Measurements from ENCODE around the gene USP30. TPM values are rescaled to one million over a fixed set of nuclear protein-coding genes. Genes with fewer than 3 reads are reported as not detected.
A peak's percentile ranks its signal among the peaks of the same experiment; 100 is the strongest.

Gene USP30
- polyA plus RNA-seq, 4 donors: 4.9 to 25.5 (median 8.8) TPM

DNA sequence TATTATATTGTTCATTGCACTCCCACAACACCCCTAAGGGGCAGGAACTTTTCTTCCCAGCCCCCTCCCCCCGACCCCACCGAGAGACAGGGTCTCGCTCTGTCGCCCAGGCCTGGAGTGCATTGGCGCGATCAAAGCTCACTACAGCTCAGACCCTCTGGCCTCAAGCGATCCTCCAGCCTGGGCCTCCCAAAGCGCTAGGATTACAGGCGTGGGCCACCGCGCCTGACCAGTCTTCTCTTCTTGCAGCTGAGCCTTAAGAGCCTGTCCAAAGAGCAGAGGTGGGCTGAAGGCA, 44.7 kb downstream of the USP30 start:
- FAIRE-seq (no peak), DNase-seq (no peak)
- Histone ChIP-seq H3K9me3 (ENCODE audit: control insufficient read depth in 2 of 2, insufficient read depth in 1 of 2, low read depth in 1 of 2, low read length in 1 of 2) (no peaks in the 10 kb centered on the region), H3K27ac (ENCODE audit: low read depth in 1 of 3, low read length in 2 of 3) (no peak overlapping the region), H3K27me3 (ENCODE audit: control insufficient read depth in 3 of 3, insufficient read depth in 3 of 3, low read length in 3 of 3) (no peaks in the 10 kb centered on the region), H3K4me3 (ENCODE audit: low read depth in 1 of 3, low read length in 3 of 3) (peak overlapping the region in 1 of 3 donors; percentile 70), H3K4me1 (ENCODE audit: control insufficient read depth in 3 of 3, insufficient read depth in 2 of 3, low read depth in 1 of 3, low read length in 2 of 3) (peaks cover 8 to 10% (median 8%) of the 10 kb centered on the region in 3 donors), H3K36me3 (ENCODE audit: control insufficient read depth in 3 of 3, insufficient read depth in 2 of 3, low read depth in 1 of 3, low read length in 3 of 3) (peaks cover 0 to 16% (median 0%) of the 10 kb centered on the region in 3 donors)
- 33 to 42% (median 36%) methylated on average over 11 of the region's 11 CpGs for WGBS, 3 donors

DNA sequence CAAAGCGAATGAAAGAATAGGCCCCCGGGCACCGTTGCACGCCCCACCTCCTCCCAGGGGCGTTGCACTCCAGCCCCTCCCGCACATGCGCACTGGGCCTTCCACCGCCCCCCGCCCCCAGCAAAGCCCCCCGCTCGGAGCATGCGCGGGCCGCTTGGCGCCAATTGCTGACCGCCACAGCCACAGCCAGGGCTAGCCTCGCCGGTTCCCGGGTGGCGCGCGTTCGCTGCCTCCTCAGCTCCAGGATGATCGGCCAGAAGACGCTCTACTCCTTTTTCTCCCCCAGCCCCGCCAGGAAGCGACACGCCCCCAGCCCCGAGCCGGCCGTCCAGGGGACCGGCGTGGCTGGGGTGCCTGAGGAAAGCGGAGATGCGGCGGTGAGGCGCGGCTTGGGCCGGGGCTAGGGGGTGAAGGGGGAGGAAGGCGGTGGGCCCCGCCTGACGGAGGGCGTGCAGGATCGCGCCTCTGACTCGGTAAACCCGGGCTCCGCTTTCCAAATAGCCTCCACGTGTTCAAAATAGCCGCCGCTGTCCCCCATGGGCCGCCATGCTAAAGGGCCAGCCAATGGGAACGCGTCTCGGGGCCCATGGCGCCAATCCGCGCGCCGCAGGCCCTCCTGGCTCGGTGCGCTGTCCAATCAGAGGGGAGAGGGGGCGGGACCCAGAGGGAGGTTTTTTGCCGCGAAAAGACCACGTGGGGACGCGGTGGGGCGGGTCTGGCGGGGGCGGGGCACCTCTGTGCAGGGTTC, 45.2 kb downstream of the USP30 start, which contains the start of gene UNG:
UNG (plus strand) TSS at position 163 of the 748 bp plus-strand sequence; CDS start at position 246, 83 bp downstream.
- WGBS, 3 donors: 1 to 2% (median 1%) methylated on average over 57 to 71 of the region's 71 CpGs

DNA sequence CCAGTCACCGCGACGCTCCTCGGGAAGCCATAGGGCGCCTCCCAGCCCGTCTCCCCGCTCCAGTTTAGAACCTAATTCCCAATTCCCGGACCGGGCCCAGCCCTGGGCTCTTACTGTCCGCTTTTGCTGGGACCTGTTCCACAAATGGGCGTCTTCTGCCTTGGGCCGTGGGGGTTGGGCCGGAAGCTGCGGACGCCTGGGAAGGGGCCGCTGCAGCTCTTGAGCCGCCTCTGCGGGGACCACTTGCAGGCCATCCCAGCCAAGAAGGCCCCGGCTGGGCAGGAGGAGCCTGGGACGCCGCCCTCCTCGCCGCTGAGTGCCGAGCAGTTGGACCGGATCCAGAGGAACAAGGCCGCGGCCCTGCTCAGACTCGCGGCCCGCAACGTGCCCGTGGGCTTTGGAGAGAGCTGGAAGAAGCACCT, 45.8 kb downstream of the USP30 start:
- Histone ChIP-seq H3K36me3 (ENCODE audit: control insufficient read depth in 3 of 3, insufficient read depth in 2 of 3, low read depth in 1 of 3, low read length in 3 of 3) (peaks cover 0 to 24% (median 0%) of the 10 kb centered on the region in 3 donors), H3K4me1 (ENCODE audit: control insufficient read depth in 3 of 3, insufficient read depth in 2 of 3, low read depth in 1 of 3, low read length in 2 of 3) (peaks cover under 1 to 5% (median 3%) of the 10 kb centered on the region in 3 donors), H3K27ac (ENCODE audit: low read depth in 1 of 3, low read length in 2 of 3) (peak overlapping the region; percentile 75 to 90 (median 83)), H3K4me3 (ENCODE audit: low read depth in 1 of 3, low read length in 3 of 3) (peak overlapping the region; percentile 70 to 78 (median 77)), H3K27me3 (ENCODE audit: control insufficient read depth in 3 of 3, insufficient read depth in 3 of 3, low read length in 3 of 3) (no peaks in the 10 kb centered on the region), H3K9me3 (ENCODE audit: control insufficient read depth in 2 of 2, insufficient read depth in 1 of 2, low read depth in 1 of 2, low read length in 1 of 2) (no peaks in the 10 kb centered on the region)
- no peak for FAIRE-seq
- WGBS, 3 donors: 0% methylated on average over 28 to 32 of the region's 32 CpGs
- peak in 1 of 2 donors; percentile 62 for DNase-seq

More for the DNA sequence above, 45.2 kb downstream of the USP30 start, which contains the start of gene UNG:
- peak within 1 kb of the TSS; percentile 70 to 78 (median 77) for H3K4me3 ChIP-seq (ENCODE audit: low read depth in 1 of 3, low read length in 3 of 3)
- H3K27me3 ChIP-seq (ENCODE audit: control insufficient read depth in 3 of 3, insufficient read depth in 3 of 3, low read length in 3 of 3): no peaks in the 10 kb centered on the region
- DNase-seq (peak; percentile 97 to 98), FAIRE-seq (no peak)
- peak within 1 kb of the TSS; percentile 75 to 90 (median 83) for H3K27ac ChIP-seq (ENCODE audit: low read depth in 1 of 3, low read length in 2 of 3)
- peaks cover 5 to 6% (median 6%) of the 10 kb centered on the region in 3 donors for H3K4me1 ChIP-seq (ENCODE audit: control insufficient read depth in 3 of 3, insufficient read depth in 2 of 3, low read depth in 1 of 3, low read length in 2 of 3)
- H3K9me3 ChIP-seq (ENCODE audit: control insufficient read depth in 2 of 2, insufficient read depth in 1 of 2, low read depth in 1 of 2, low read length in 1 of 2): no peaks in the 10 kb centered on the region
- H3K36me3 ChIP-seq (ENCODE audit: control insufficient read depth in 3 of 3, insufficient read depth in 2 of 3, low read depth in 1 of 3, low read length in 3 of 3): peaks cover 0 to 19% (median 0%) of the 10 kb centered on the region in 3 donors

DNA sequence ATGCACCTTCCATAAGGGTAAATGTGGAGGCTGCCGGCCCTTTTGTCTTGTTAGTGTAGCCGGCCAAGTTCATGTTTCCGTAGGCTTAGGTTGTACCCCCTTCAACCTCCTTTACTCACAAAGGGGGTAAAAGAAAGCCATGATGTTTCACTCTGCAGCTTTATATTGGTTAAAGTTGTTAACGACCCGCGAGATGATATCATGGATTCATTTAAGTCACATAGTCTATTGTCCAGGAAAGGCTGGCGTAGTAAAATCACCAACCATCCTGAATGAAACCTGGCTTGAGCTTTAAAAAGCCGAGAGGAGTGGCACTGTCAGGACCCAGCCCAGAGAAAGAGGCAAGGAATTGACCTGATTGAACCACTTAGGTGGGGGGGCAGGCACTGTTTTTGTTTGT, 46.3 kb downstream of the USP30 start:
- no peaks in the 10 kb centered on the region for H3K27me3 ChIP-seq (ENCODE audit: control insufficient read depth in 3 of 3, insufficient read depth in 3 of 3, low read length in 3 of 3)
- WGBS, 3 donors: 2 to 7% (median 5%) methylated on average over 8 of the region's 8 CpGs
- H3K36me3 ChIP-seq (ENCODE audit: control insufficient read depth in 3 of 3, insufficient read depth in 2 of 3, low read depth in 1 of 3, low read length in 3 of 3): peaks cover 0 to 26% (median 0%) of the 10 kb centered on the region in 3 donors
- peak overlapping the region; percentile 75 to 90 (median 83) for H3K27ac ChIP-seq (ENCODE audit: low read depth in 1 of 3, low read length in 2 of 3)
- H3K4me1 ChIP-seq (ENCODE audit: control insufficient read depth in 3 of 3, insufficient read depth in 2 of 3, low read depth in 1 of 3, low read length in 2 of 3): peaks cover 0 to 5% (median 3%) of the 10 kb centered on the region in 3 donors
- DNase-seq: no peak
- no peaks in the 10 kb centered on the region for H3K9me3 ChIP-seq (ENCODE audit: control insufficient read depth in 2 of 2, insufficient read depth in 1 of 2, low read depth in 1 of 2, low read length in 1 of 2)
- peak overlapping the region; percentile 70 to 78 (median 77) for H3K4me3 ChIP-seq (ENCODE audit: low read depth in 1 of 3, low read length in 3 of 3)
- no peak for FAIRE-seq

DNA sequence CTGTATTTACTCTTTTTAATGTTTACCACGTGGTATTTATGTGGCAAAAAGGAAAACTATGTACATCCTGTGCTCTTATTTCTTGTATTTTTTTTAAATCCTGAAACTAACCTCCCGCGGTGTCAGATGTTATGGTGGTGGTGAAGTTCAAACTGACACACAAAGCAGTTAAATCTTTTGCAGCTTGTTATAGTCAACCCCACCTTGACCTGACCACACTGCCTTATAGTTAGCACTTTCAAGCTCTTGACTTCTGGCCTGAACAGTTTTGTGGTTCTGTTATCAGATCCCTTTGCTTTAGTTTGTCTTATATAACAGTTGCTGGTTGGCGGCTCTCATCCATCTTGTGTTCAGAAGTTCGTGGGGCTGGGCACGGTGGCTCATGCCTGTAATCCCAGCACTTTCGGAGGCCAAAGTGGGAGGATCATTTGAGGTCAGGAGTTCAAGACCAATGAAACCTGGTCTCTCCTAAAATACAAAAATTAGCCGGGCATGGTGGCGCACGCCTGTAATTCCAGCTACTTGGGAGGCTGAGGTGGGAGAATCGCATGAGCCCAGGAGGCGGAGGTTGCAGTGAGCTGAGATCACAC, 47.1 kb downstream of the USP30 start:
- FAIRE-seq (no peak), DNase-seq (peak in 1 of 2 donors; percentile 6)
- no peak overlapping the region for H3K27ac ChIP-seq (ENCODE audit: low read depth in 1 of 3, low read length in 2 of 3)
- H3K4me1 ChIP-seq (ENCODE audit: control insufficient read depth in 3 of 3, insufficient read depth in 2 of 3, low read depth in 1 of 3, low read length in 2 of 3): peaks cover 0 to 5% (median 3%) of the 10 kb centered on the region in 3 donors
- peaks cover 0 to 33% (median 0%) of the 10 kb centered on the region in 3 donors for H3K36me3 ChIP-seq (ENCODE audit: control insufficient read depth in 3 of 3, insufficient read depth in 2 of 3, low read depth in 1 of 3, low read length in 3 of 3)
- H3K27me3 ChIP-seq (ENCODE audit: control insufficient read depth in 3 of 3, insufficient read depth in 3 of 3, low read length in 3 of 3): no peaks in the 10 kb centered on the region
- 61 to 74% (median 68%) methylated on average over 12 of the region's 12 CpGs for WGBS, 3 donors
- H3K4me3 ChIP-seq (ENCODE audit: low read depth in 1 of 3, low read length in 3 of 3): no peak overlapping the region
- H3K9me3 ChIP-seq (ENCODE audit: control insufficient read depth in 2 of 2, insufficient read depth in 1 of 2, low read depth in 1 of 2, low read length in 1 of 2): no peaks in the 10 kb centered on the region

DNA sequence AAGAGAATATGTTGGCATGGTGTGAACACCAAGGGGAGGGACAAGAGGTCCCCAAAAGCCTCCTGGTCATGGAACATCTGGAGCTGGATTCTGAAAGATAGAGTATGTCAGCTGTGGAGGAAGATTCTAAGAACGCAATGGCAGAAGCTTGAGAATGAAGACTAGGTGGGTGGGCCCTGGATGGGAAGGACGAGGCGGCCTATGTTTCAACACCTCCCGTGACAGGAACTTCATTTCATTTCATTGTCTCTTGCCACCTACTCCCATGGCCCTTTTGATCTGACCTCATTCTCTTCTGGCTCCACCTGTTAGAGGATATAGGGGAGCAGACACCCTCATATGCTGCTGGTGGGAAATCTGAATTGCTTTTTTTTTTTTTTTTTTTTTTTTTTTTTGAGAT, 48.4 kb downstream of the USP30 start:
- no peak for FAIRE-seq
- WGBS, 3 donors: 85 to 96% (median 89%) methylated on average over 4 of the region's 4 CpGs
- no peaks in the 10 kb centered on the region for H3K9me3 ChIP-seq (ENCODE audit: control insufficient read depth in 2 of 2, insufficient read depth in 1 of 2, low read depth in 1 of 2, low read length in 1 of 2)

DNA sequence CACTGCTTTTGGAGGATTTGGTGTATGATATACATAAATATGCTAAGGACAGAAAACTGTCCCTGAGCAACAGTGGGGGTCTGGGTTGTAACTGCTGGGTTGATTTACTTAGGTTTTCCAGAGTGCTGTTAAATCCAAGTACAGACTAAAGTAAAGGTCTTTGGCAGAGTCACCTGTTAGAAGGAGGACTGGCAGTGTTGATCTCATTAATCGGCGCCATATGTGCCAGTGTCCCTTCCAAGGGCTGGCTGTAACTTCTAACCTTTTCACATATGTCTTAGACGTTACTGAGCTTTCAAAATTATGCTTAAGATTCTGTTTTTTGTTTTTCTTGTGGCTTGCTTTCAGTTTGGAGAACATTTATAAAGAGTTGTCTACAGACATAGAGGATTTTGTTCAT, 50.1 kb downstream of the USP30 start:
- FAIRE-seq (no peak), DNase-seq (no peak)
- H3K27ac ChIP-seq (ENCODE audit: low read depth in 1 of 3, low read length in 2 of 3): no peak overlapping the region
- no peak overlapping the region for H3K4me3 ChIP-seq (ENCODE audit: low read depth in 1 of 3, low read length in 3 of 3)
- no peaks in the 10 kb centered on the region for H3K9me3 ChIP-seq (ENCODE audit: control insufficient read depth in 2 of 2, insufficient read depth in 1 of 2, low read depth in 1 of 2, low read length in 1 of 2)
- H3K4me1 ChIP-seq (ENCODE audit: control insufficient read depth in 3 of 3, insufficient read depth in 2 of 3, low read depth in 1 of 3, low read length in 2 of 3): peaks cover 0 to 5% (median 0%) of the 10 kb centered on the region in 3 donors
- 89 to 94% (median 93%) methylated on average over 3 of the region's 3 CpGs for WGBS, 3 donors
- H3K36me3 ChIP-seq (ENCODE audit: control insufficient read depth in 3 of 3, insufficient read depth in 2 of 3, low read depth in 1 of 3, low read length in 3 of 3): peaks cover 0 to 51% (median 0%) of the 10 kb centered on the region in 3 donors
- no peaks in the 10 kb centered on the region for H3K27me3 ChIP-seq (ENCODE audit: control insufficient read depth in 3 of 3, insufficient read depth in 3 of 3, low read length in 3 of 3)

More for the DNA sequence above, 48.4 kb downstream of the USP30 start:
- Histone ChIP-seq H3K36me3 (ENCODE audit: control insufficient read depth in 3 of 3, insufficient read depth in 2 of 3, low read depth in 1 of 3, low read length in 3 of 3) (peaks cover 0 to 39% (median 0%) of the 10 kb centered on the region in 3 donors), H3K4me1 (ENCODE audit: control insufficient read depth in 3 of 3, insufficient read depth in 2 of 3, low read depth in 1 of 3, low read length in 2 of 3) (peaks cover 0 to 5% (median 3%) of the 10 kb centered on the region in 3 donors), H3K27ac (ENCODE audit: low read depth in 1 of 3, low read length in 2 of 3) (no peak overlapping the region), H3K27me3 (ENCODE audit: control insufficient read depth in 3 of 3, insufficient read depth in 3 of 3, low read length in 3 of 3) (no peaks in the 10 kb centered on the region), H3K4me3 (ENCODE audit: low read depth in 1 of 3, low read length in 3 of 3) (no peak overlapping the region)
- DNase-seq: no peak

DNA sequence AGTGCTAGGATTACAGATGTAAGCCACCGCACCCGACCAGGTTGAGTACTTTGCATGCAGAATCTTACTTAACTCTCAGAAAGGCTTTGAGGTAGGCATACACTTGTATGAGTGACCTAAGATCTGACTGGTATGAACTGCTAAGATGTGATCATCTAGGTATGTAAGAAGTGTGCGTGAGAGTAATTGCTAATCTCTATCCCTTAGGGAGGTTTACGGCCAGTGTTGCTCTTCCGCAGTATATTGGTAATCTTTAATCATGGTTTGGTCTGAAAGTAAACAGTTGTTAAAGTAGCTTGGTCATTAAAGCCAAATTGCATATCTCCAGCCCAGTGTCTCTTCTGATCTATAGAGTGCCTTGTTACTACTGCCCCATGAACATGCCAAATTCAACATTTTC, 52.8 kb downstream of the USP30 start:
- Histone ChIP-seq H3K4me3 (ENCODE audit: low read depth in 1 of 3, low read length in 3 of 3) (no peak overlapping the region), H3K27ac (ENCODE audit: low read depth in 1 of 3, low read length in 2 of 3) (no peak overlapping the region), H3K27me3 (ENCODE audit: control insufficient read depth in 3 of 3, insufficient read depth in 3 of 3, low read length in 3 of 3) (no peaks in the 10 kb centered on the region), H3K4me1 (ENCODE audit: control insufficient read depth in 3 of 3, insufficient read depth in 2 of 3, low read depth in 1 of 3, low read length in 2 of 3) (no peaks in the 10 kb centered on the region), H3K9me3 (ENCODE audit: control insufficient read depth in 2 of 2, insufficient read depth in 1 of 2, low read depth in 1 of 2, low read length in 1 of 2) (no peaks in the 10 kb centered on the region), H3K36me3 (ENCODE audit: control insufficient read depth in 3 of 3, insufficient read depth in 2 of 3, low read depth in 1 of 3, low read length in 3 of 3) (peaks cover 0 to 61% (median 0%) of the 10 kb centered on the region in 3 donors)
- no peak for FAIRE-seq
- 72 to 79% (median 78%) methylated on average over 5 of the region's 5 CpGs for WGBS, 3 donors
- no peak for DNase-seq

All from small intestine (tissue), 7 donors.